ENCODE measurements around the gene ZNF74. TPM values are rescaled to one million over a fixed set of nuclear protein-coding genes. Genes with fewer than 3 reads are reported as not detected.

ZNF74 gene
- total RNA-seq, 1 donor from 2014 or later: 20.4 TPM

DNA sequence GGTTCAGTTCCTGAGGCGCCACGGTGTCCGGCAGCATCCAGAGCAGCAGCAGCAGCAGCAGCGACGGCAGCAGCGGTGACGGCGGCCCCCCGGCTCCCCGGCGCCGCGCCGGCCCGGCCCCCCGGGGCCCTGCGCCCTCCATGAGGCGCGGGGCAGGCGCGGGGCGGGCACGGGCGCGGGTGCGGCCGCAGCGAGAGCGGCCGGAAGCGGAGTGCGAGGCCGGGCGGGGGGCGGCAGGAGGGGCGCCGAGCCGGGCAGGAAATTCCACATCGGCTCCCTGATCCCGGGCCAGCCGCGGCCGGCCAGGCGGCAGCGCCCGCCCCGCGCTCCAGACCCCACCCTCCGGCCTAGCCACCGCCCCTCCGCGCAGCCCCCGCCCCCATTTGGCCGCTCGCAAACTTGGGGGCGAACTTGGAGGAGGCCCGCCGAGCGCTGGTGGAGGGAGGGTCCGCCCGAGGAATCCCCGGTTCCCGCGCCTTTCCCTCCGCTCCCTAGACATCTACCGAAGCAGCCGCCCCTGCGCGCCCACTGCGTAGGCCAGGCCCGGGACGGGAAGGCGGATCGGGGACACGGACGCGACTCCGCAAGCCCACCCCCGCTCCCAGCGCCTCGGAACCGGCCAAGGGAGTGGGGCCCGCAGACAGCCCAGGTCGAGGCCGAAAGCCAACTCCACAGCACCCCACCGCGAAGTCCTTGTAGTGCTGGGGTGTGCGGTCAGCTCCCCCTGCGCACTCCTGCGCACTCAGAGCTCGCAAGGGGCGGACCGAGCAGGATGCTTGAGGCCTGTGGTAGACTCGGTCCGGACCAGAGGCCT lies 43.9 kb downstream of the ZNF74 start, which contains the start of gene SCARF2:
Gene SCARF2 (minus strand): TSS at position 213 of the 814 bp plus-strand sequence. CDS start 71 bp downstream, at position 142.
- Mint-ChIP-seq H3K36me3 (ENCODE audit: unreplicated experiment) (peaks cover 10% of the 10 kb centered on the region), H3K27ac (ENCODE audit: unreplicated experiment) (peak within 1 kb of the TSS; percentile 92), H3K4me3 (ENCODE audit: unreplicated experiment) (peak within 1 kb of the TSS; percentile 98), H3K27me3 (ENCODE audit: unreplicated experiment) (no peaks in the 10 kb centered on the region), H3K4me1 (ENCODE audit: unreplicated experiment) (peaks cover 50% of the 10 kb centered on the region), H3K9me3 (ENCODE audit: unreplicated experiment) (no peaks in the 10 kb centered on the region)
- no peak for DNase-seq (ENCODE audit: extremely low spot score, unreplicated experiment)
- TF ChIP-seq, protein P1, sequence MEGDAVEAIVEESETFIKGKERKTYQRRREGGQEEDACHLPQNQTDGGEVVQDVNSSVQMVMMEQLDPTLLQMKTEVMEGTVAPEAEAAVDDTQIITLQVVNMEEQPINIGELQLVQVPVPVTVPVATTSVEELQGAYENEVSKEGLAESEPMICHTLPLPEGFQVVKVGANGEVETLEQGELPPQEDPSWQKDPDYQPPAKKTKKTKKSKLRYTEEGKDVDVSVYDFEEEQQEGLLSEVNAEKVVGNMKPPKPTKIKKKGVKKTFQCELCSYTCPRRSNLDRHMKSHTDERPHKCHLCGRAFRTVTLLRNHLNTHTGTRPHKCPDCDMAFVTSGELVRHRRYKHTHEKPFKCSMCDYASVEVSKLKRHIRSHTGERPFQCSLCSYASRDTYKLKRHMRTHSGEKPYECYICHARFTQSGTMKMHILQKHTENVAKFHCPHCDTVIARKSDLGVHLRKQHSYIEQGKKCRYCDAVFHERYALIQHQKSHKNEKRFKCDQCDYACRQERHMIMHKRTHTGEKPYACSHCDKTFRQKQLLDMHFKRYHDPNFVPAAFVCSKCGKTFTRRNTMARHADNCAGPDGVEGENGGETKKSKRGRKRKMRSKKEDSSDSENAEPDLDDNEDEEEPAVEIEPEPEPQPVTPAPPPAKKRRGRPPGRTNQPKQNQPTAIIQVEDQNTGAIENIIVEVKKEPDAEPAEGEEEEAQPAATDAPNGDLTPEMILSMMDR (IDR thresholded peaks at IDR 0.05): no peak

DNA sequence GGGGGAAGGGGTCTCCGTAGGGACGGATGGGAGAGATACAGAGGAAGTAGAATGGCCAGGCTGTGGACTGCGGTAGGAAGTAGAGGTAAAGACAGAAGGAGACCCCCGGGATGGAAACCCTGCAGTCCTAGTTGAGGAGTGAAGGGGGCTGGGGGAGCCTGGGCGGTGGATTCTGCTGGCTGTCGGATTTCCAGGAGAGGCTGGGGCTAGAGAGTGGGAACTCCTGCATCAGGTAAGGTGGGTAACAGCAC lies 44.4 kb downstream of the ZNF74 start:
- TF ChIP-seq, protein P1 (IDR thresholded peaks at IDR 0.05): no peak
- H3K4me1 Mint-ChIP-seq (ENCODE audit: unreplicated experiment): peaks cover 54% of the 10 kb centered on the region
- peak overlapping the region; percentile 74 for H3K4me3 Mint-ChIP-seq (ENCODE audit: unreplicated experiment)
- no peaks in the 10 kb centered on the region for H3K27me3 Mint-ChIP-seq (ENCODE audit: unreplicated experiment)
- peaks cover 10% of the 10 kb centered on the region for H3K36me3 Mint-ChIP-seq (ENCODE audit: unreplicated experiment)
- H3K9me3 Mint-ChIP-seq (ENCODE audit: unreplicated experiment): no peaks in the 10 kb centered on the region
- peak overlapping the region; percentile 84 for H3K27ac Mint-ChIP-seq (ENCODE audit: unreplicated experiment)
- DNase-seq (ENCODE audit: extremely low spot score, unreplicated experiment): no peak

GRCh38 chr22:20438678-20439492 lies 44.9 kb downstream of the ZNF74 start:
- no peaks in the 10 kb centered on the region for H3K9me3 Mint-ChIP-seq (ENCODE audit: unreplicated experiment)
- peak overlapping the region; percentile 84 for H3K27ac Mint-ChIP-seq (ENCODE audit: unreplicated experiment)
- no peaks in the 10 kb centered on the region for H3K27me3 Mint-ChIP-seq (ENCODE audit: unreplicated experiment)
- DNase-seq (ENCODE audit: extremely low spot score, unreplicated experiment): no peak
- peaks cover 54% of the 10 kb centered on the region for H3K4me1 Mint-ChIP-seq (ENCODE audit: unreplicated experiment)
- peaks cover 11% of the 10 kb centered on the region for H3K36me3 Mint-ChIP-seq (ENCODE audit: unreplicated experiment)
- TF ChIP-seq, protein P1 (IDR thresholded peaks at IDR 0.05): peak; percentile 34
- H3K4me3 Mint-ChIP-seq (ENCODE audit: unreplicated experiment): peak overlapping the region; percentile 74

GRCh38 chr22:20439556-20439927 lies 45.6 kb downstream of the ZNF74 start:
- Mint-ChIP-seq H3K9me3 (ENCODE audit: unreplicated experiment) (no peaks in the 10 kb centered on the region), H3K27me3 (ENCODE audit: unreplicated experiment) (no peaks in the 10 kb centered on the region), H3K36me3 (ENCODE audit: unreplicated experiment) (peaks cover 17% of the 10 kb centered on the region), H3K4me1 (ENCODE audit: unreplicated experiment) (peaks cover 51% of the 10 kb centered on the region), H3K27ac (ENCODE audit: unreplicated experiment) (peak overlapping the region; percentile 50), H3K4me3 (ENCODE audit: unreplicated experiment) (no peak overlapping the region)
- DNase-seq (ENCODE audit: extremely low spot score, unreplicated experiment): no peak
- TF ChIP-seq, protein P1 (IDR thresholded peaks at IDR 0.05): no peak
